ENCODE results near the gene INSC. TPM values are rescaled to one million over a fixed set of nuclear protein-coding genes. Genes with fewer than 3 reads are reported as not detected.
A peak's percentile ranks its signal among the peaks of the same experiment; 100 is the strongest.

Gene INSC
- total and polyA plus RNA-seq, 4 donors, result 3.0 to 13.9 (median 7.5) TPM

GRCh38 chr11:15119826-15120225, 5.1 kb downstream of the INSC start:
- Histone ChIP-seq H3K4me1 (ENCODE audit: control insufficient read depth, insufficient read depth, low read length) (peaks cover 11% of the 10 kb centered on the region), H3K27me3 (ENCODE audit: control insufficient read depth, insufficient read depth, low read length) (no peaks in the 10 kb centered on the region), H3K36me3 (ENCODE audit: control insufficient read depth, insufficient read depth, low read length) (no peaks in the 10 kb centered on the region), H3K27ac (ENCODE audit: low read depth, low read length) (no peak overlapping the region), H3K4me3 (ENCODE audit: low read depth, low read length) (no peak overlapping the region), H3K9me3 (ENCODE audit: control insufficient read depth, insufficient read depth, low read length) (no peaks in the 10 kb centered on the region)
- 100% methylated on average over 1 of the region's 1 CpG for WGBS (ENCODE audit: insufficient coverage)
- DNase-seq (ENCODE audit: low read depth in 4 of 6, low spot score in 6 of 6), result no peak

- Histone ChIP-seq H3K4me3 (ENCODE audit: low read depth, low read length) (no peak overlapping the region), H3K27me3 (ENCODE audit: control insufficient read depth, insufficient read depth, low read length) (no peaks in the 10 kb centered on the region), H3K27ac (ENCODE audit: low read depth, low read length) (no peak overlapping the region), H3K36me3 (ENCODE audit: control insufficient read depth, insufficient read depth, low read length) (no peaks in the 10 kb centered on the region), H3K4me1 (ENCODE audit: control insufficient read depth, insufficient read depth, low read length) (no peaks in the 10 kb centered on the region), H3K9me3 (ENCODE audit: control insufficient read depth, insufficient read depth, low read length) (no peaks in the 10 kb centered on the region)
- WGBS (ENCODE audit: insufficient coverage), result no CpG with 5 or more reads among the region's 1 CpG
- DNase-seq (ENCODE audit: low read depth in 4 of 6, low spot score in 6 of 6), result no peak
These were observed 9.1 kb downstream of the INSC start for GRCh38 chr11:15123849-15124248.

- Histone ChIP-seq H3K4me1 (ENCODE audit: control insufficient read depth, insufficient read depth, low read length) (no peaks in the 10 kb centered on the region), H3K27ac (ENCODE audit: low read depth, low read length) (no peak overlapping the region), H3K9me3 (ENCODE audit: control insufficient read depth, insufficient read depth, low read length) (no peaks in the 10 kb centered on the region), H3K4me3 (ENCODE audit: low read depth, low read length) (no peak overlapping the region), H3K27me3 (ENCODE audit: control insufficient read depth, insufficient read depth, low read length) (no peaks in the 10 kb centered on the region), H3K36me3 (ENCODE audit: control insufficient read depth, insufficient read depth, low read length) (no peaks in the 10 kb centered on the region)
- peak in 1 of 6 donors; percentile 17 for DNase-seq (ENCODE audit: low read depth in 4 of 6, low spot score in 6 of 6)
- WGBS (ENCODE audit: insufficient coverage), result 64% methylated on average over 1 of the region's 2 CpGs
These were observed 9.8 kb downstream of the INSC start for GRCh38 chr11:15124528-15124927.

GRCh38 chr11:15127341-15127740, 12.6 kb downstream of the INSC start:
- H3K27me3 ChIP-seq (ENCODE audit: control insufficient read depth, insufficient read depth, low read length), result no peaks in the 10 kb centered on the region
- WGBS (ENCODE audit: insufficient coverage), result 94% methylated on average over 5 of the region's 6 CpGs
- no peak for DNase-seq (ENCODE audit: low read depth in 4 of 6, low spot score in 6 of 6)
- no peaks in the 10 kb centered on the region for H3K4me1 ChIP-seq (ENCODE audit: control insufficient read depth, insufficient read depth, low read length)
- no peaks in the 10 kb centered on the region for H3K36me3 ChIP-seq (ENCODE audit: control insufficient read depth, insufficient read depth, low read length)
- no peaks in the 10 kb centered on the region for H3K9me3 ChIP-seq (ENCODE audit: control insufficient read depth, insufficient read depth, low read length)
- H3K27ac ChIP-seq (ENCODE audit: low read depth, low read length), result no peak overlapping the region
- H3K4me3 ChIP-seq (ENCODE audit: low read depth, low read length), result no peak overlapping the region

GRCh38 chr11:15128621-15129020, 13.9 kb downstream of the INSC start:
- H3K4me3 ChIP-seq (ENCODE audit: low read depth, low read length), result no peak overlapping the region
- no peaks in the 10 kb centered on the region for H3K27me3 ChIP-seq (ENCODE audit: control insufficient read depth, insufficient read depth, low read length)
- no peaks in the 10 kb centered on the region for H3K9me3 ChIP-seq (ENCODE audit: control insufficient read depth, insufficient read depth, low read length)
- no peak for DNase-seq (ENCODE audit: low read depth in 4 of 6, low spot score in 6 of 6)
- no peaks in the 10 kb centered on the region for H3K36me3 ChIP-seq (ENCODE audit: control insufficient read depth, insufficient read depth, low read length)
- no peaks in the 10 kb centered on the region for H3K4me1 ChIP-seq (ENCODE audit: control insufficient read depth, insufficient read depth, low read length)
- no CpG with 5 or more reads among the region's 2 CpGs for WGBS (ENCODE audit: insufficient coverage)
- no peak overlapping the region for H3K27ac ChIP-seq (ENCODE audit: low read depth, low read length)

GRCh38 chr11:15136166-15136565, 21.4 kb downstream of the INSC start:
- Histone ChIP-seq H3K36me3 (ENCODE audit: control insufficient read depth, insufficient read depth, low read length) (no peaks in the 10 kb centered on the region), H3K27me3 (ENCODE audit: control insufficient read depth, insufficient read depth, low read length) (no peaks in the 10 kb centered on the region), H3K27ac (ENCODE audit: low read depth, low read length) (no peak overlapping the region), H3K9me3 (ENCODE audit: control insufficient read depth, insufficient read depth, low read length) (no peaks in the 10 kb centered on the region), H3K4me3 (ENCODE audit: low read depth, low read length) (no peak overlapping the region), H3K4me1 (ENCODE audit: control insufficient read depth, insufficient read depth, low read length) (no peaks in the 10 kb centered on the region)
- no peak for DNase-seq (ENCODE audit: low read depth in 4 of 6, low spot score in 6 of 6)
- no CpG with 5 or more reads among the region's 1 CpG for WGBS (ENCODE audit: insufficient coverage)

- no peaks in the 10 kb centered on the region for H3K36me3 ChIP-seq (ENCODE audit: control insufficient read depth, insufficient read depth, low read length)
- no peaks in the 10 kb centered on the region for H3K9me3 ChIP-seq (ENCODE audit: control insufficient read depth, insufficient read depth, low read length)
- WGBS (ENCODE audit: insufficient coverage), result 81% methylated on average over 3 of the region's 5 CpGs
- H3K27me3 ChIP-seq (ENCODE audit: control insufficient read depth, insufficient read depth, low read length), result no peaks in the 10 kb centered on the region
- no peak overlapping the region for H3K4me3 ChIP-seq (ENCODE audit: low read depth, low read length)
- H3K4me1 ChIP-seq (ENCODE audit: control insufficient read depth, insufficient read depth, low read length), result no peaks in the 10 kb centered on the region
- peak in 1 of 6 donors; percentile 70 for DNase-seq (ENCODE audit: low read depth in 4 of 6, low spot score in 6 of 6)
- H3K27ac ChIP-seq (ENCODE audit: low read depth, low read length), result no peak overlapping the region
These were observed 24.5 kb downstream of the INSC start for GRCh38 chr11:15139096-15139770.

- Histone ChIP-seq H3K4me1 (ENCODE audit: control insufficient read depth, insufficient read depth, low read length) (no peaks in the 10 kb centered on the region), H3K27me3 (ENCODE audit: control insufficient read depth, insufficient read depth, low read length) (no peaks in the 10 kb centered on the region), H3K36me3 (ENCODE audit: control insufficient read depth, insufficient read depth, low read length) (no peaks in the 10 kb centered on the region), H3K9me3 (ENCODE audit: control insufficient read depth, insufficient read depth, low read length) (no peaks in the 10 kb centered on the region), H3K27ac (ENCODE audit: low read depth, low read length) (no peak overlapping the region), H3K4me3 (ENCODE audit: low read depth, low read length) (no peak overlapping the region)
- 97% methylated on average over 4 of the region's 4 CpGs for WGBS (ENCODE audit: insufficient coverage)
- no peak for DNase-seq (ENCODE audit: low read depth in 4 of 6, low spot score in 6 of 6)
These were observed 25.4 kb downstream of the INSC start for GRCh38 chr11:15139958-15140659.

GRCh38 chr11:15141381-15141780, 26.7 kb downstream of the INSC start:
- H3K27ac ChIP-seq (ENCODE audit: low read depth, low read length), result no peak overlapping the region
- H3K36me3 ChIP-seq (ENCODE audit: control insufficient read depth, insufficient read depth, low read length), result no peaks in the 10 kb centered on the region
- no peaks in the 10 kb centered on the region for H3K9me3 ChIP-seq (ENCODE audit: control insufficient read depth, insufficient read depth, low read length)
- H3K4me1 ChIP-seq (ENCODE audit: control insufficient read depth, insufficient read depth, low read length), result no peaks in the 10 kb centered on the region
- 93% methylated on average over 2 of the region's 3 CpGs for WGBS (ENCODE audit: insufficient coverage)
- no peaks in the 10 kb centered on the region for H3K27me3 ChIP-seq (ENCODE audit: control insufficient read depth, insufficient read depth, low read length)
- H3K4me3 ChIP-seq (ENCODE audit: low read depth, low read length), result no peak overlapping the region
- no peak for DNase-seq (ENCODE audit: low read depth in 4 of 6, low spot score in 6 of 6)

- no peaks in the 10 kb centered on the region for H3K36me3 ChIP-seq (ENCODE audit: control insufficient read depth, insufficient read depth, low read length)
- DNase-seq (ENCODE audit: low read depth in 4 of 6, low spot score in 6 of 6), result no peak
- H3K4me1 ChIP-seq (ENCODE audit: control insufficient read depth, insufficient read depth, low read length), result no peaks in the 10 kb centered on the region
- H3K4me3 ChIP-seq (ENCODE audit: low read depth, low read length), result no peak overlapping the region
- WGBS (ENCODE audit: insufficient coverage), result 100% methylated on average over 1 of the region's 7 CpGs
- H3K27ac ChIP-seq (ENCODE audit: low read depth, low read length), result no peak overlapping the region
- no peaks in the 10 kb centered on the region for H3K27me3 ChIP-seq (ENCODE audit: control insufficient read depth, insufficient read depth, low read length)
- H3K9me3 ChIP-seq (ENCODE audit: control insufficient read depth, insufficient read depth, low read length), result no peaks in the 10 kb centered on the region
These were observed 28.1 kb downstream of the INSC start for GRCh38 chr11:15142838-15143237.
